Raji (cell line): ENCODE measurements around the gene IMMP2L.

Source experiments
- POLR2A ChIP-seq: IDR thresholded peaks from 2 replicates; pipeline ENCODE4 v1.6.1; 2011; ENCODE audit warnings: low read depth, low read length, control low read depth; ENCODE audit not compliant: insufficient read depth

IMMP2L gene

DNA sequence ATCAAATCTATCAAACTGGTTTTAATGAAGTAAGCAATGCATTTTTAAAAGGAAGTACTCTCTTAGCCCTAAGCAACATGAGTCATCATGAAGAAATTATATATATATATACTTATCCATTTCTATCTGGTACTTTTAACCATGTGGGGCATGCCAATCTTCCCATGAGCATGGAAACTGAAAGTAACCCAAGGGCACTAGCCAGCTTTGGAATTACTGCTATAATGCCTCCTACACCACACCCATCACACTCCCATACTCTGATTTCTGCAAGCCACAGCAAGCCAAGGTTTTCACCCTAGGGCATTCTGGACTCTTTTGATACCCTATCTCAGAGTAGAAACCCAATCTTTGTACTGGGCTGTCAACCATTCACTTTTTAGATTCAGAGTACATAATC, 204.6 kb downstream of the IMMP2L start:
- no peak for TF ChIP-seq POLR2A

DNA sequence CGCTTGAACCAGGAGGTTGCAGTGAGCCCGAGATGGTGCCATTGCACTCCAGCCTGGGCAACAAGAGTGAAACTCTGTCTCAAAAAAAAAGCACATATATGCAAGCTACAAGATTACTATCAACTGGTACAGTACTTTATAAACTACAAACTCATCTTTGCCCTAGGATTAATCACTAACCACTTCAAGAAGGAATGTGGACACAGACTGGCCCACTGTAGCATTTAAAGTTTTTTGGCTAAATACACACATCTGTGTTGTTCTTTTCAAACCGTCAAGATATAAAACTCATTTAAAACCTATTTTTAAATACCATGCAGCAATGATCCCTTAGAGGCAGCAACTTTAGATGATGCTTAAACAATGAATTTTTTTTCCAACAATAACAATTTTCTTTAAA, 205.4 kb downstream of the IMMP2L start:
- TF ChIP-seq POLR2A: no peak

DNA sequence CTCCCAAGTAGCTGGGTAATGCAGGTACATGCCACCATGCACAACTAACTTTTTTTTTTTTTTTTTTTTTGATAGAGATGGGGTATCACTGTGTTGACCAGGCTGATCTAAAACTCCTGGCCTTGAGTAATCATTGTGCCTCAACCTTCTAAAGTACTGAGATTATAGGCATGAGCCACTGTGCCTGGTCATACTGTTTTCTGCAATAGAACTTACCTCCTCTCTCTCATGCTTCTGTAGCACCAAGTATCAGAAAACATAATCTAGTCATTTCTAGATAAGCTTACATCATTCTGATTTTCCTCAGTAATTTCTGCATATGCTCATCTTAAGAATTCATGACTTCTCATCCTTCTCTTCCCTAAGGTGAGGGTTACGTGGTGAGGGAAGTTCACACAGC, 210.0 kb downstream of the IMMP2L start:
- no peak for TF ChIP-seq POLR2A

DNA sequence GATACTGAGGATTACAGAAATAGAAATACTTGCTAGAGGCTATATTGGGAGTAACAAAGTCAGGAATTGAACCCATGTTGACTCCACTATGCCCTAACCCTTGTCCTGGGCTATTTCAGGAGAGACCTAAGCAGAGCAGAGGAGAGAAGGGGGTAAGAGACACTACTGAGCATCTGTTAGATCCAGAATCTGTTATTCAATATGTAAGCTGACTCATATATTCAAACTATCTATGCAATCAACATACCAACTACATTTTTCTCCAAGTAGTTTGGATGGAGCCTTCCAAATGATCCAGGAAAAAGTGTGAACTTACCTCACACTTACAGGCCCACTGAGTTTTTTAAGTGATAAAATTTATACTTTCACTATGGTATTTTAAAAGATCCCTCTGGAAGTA, 216.1 kb downstream of the IMMP2L start:
- TF ChIP-seq POLR2A: no peak

DNA sequence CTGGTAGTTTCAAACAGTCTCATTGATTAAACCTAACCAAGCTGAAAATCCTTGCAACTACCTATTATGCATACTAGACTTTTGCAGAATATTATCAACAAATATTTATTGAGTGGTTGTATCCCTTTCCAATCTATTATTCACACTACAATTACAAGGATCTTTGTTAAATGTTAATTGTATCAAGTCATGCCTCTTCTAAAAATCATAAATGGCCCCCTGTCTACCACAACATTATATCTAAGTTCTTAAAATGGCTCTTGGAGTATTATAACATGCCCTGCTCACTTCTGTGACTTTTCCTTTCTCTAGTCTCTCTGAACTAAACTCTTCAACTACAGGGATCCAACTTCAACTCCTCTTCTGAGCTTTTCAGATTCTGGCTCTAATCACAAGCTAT, 219.3 kb downstream of the IMMP2L start:
- TF ChIP-seq POLR2A: no peak

DNA sequence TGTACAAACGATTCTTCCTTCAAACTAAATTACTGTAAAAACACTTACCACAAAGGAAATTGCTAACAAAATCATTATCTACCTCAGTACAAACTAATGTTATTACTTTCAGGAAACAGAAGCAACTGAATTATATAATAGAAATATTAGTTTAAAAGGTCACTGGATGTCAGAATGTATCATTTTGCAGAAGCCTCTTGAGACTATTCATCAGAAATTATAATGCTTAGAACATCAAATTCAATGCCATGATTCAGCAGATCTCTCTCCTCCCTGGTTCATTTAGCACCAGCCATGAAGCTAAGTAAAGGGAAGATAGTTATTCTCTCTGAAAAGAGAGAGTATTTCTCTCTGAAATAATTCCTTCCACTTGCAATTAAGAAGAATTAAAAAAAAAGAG, 223.3 kb downstream of the IMMP2L start:
- no peak for TF ChIP-seq POLR2A

DNA sequence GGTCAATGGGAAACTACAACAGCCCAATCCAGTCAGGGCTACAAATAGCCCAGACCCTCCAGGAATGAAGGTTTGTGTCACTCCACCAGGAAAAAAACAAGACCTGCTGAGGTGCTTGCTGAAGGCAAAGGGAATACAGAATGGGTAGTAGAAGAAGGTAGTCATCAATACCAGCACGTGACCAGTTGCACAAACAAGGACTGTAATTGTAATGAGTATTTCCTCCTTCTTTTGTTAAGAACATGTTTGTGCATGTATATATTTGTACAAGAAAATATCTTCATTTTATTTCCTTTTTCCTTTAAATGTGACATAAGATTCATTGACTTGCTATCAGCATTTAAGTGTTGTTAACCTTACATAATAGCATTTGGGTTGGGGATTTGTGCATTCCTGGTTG, 229.3 kb downstream of the IMMP2L start:
- no peak for TF ChIP-seq POLR2A

DNA sequence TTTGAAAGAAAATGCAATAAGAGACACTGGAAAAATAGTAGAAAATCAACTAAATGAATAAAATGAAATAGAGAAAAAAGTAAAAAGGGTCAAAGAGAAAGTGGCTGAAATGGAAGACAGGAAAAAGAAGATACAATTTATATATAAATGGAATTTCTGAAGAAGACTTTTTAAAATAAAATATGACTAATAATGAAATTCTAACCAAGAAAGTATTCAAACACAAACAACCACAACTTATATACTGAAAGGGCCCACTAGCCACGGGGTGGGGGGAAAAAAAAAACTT, 232.1 kb downstream of the IMMP2L start:
- no peak for TF ChIP-seq POLR2A

DNA sequence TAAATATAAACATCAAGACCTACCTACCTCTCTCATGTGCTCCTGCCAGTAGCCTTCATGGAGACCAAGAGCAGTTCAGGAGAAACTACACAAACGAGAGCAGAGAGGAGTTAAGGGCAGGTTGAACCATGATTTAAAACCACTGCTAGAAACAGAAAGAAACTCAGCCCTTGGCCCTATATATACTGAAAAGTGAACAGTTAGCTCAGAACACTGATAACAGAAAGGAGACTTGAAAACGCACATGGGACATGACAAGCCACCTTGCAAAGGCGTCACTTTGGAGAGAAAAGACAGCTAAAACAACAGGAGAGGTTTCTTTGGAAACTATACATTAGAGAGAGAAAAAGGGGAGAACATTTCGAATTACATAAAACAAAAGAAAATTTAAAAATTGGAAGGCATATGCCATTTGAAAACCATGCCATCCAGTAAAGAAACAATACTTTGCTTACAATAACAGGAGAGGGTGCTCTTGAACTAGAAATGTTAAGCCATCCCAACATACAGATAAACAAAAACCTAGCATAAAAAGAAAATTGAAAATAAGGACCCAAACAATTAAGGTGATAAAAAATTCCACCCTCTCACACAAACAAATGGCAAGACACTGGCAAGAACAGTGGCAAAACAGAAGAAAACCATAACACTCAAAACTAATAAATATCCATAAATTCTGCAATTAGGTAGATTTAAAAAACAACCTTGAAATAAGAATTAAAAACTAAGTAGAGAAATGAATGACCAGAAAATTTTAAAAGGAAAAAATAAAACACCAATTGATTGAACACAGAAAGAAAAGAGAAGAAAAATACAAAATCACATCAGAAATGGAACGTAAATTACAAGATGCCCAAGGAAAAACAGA, 232.7 kb downstream of the IMMP2L start:
- TF ChIP-seq POLR2A: no peak

DNA sequence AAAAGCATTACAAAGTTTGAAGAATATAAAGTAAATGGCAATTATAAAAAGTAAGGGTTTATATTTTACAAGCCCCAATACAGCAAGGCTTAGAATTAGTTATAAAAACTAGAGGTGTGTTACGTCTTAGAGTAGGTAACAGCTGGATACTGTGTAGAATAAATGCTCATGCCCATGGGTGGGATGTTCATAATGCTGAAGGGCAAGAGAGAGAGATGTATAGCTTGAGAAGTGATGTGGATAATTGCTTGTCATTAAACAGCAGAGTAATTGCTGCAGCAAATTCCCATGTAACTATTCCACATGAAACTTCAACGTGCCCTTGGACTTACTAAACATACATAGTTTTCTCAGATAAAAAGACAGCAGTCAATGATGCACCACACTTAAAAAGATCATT, 233.8 kb downstream of the IMMP2L start:
- TF ChIP-seq POLR2A: no peak

DNA sequence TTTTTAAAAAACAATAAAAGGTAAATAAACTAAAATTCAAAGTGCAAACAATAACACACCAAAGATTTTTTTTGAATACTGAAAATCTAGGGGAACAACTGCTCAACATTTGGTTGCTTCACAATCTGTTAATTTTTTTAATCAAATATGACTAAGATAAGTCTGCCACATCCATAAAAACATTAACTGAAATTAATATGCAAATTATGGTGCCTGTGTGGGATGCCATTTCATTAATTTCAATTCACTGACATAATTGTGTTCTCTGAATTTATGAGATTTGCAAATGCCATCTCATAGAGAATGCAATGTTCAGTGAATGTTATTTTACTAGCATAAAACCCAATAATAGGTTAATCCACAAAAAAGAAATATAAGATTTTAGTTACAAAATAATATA, 237.5 kb downstream of the IMMP2L start:
- no peak for TF ChIP-seq POLR2A

DNA sequence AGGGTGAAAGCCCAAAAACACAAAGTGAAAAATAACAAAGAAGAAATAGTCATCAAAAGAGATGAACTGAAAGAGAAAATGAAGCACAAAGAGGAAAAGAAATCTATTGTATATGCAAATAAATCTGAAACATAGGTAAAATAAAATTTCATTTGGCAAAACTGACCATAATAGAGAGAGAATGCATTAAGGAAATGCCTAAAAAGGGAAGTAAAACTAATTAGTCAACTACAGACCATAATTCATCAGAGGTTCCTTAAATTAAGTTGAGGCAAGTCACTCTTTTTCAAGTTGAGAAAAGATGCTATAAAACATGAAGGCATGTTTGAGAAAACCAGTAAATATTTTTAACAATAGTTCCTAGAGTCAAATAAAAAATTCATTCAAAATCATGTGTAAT, 238.1 kb downstream of the IMMP2L start:
- TF ChIP-seq POLR2A: no peak

DNA sequence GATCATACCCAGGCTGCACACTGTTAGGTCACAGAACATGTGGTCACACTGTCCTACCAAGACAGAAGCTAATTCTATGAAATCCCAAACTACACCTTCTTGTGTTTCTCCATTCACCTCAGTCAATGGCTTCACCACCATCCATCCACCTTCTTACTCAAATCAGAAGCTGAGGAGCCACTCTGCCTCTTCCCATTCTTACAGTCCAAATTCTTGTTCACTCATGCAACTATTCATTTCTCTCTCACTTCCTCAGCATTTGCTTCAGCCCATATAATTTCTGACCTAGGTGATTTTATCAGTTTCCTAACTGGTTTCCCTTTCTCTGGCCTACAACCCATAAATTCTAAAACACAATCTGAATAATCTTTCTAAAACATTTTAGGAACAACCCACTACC, 242.2 kb downstream of the IMMP2L start:
- no peak for TF ChIP-seq POLR2A

DNA sequence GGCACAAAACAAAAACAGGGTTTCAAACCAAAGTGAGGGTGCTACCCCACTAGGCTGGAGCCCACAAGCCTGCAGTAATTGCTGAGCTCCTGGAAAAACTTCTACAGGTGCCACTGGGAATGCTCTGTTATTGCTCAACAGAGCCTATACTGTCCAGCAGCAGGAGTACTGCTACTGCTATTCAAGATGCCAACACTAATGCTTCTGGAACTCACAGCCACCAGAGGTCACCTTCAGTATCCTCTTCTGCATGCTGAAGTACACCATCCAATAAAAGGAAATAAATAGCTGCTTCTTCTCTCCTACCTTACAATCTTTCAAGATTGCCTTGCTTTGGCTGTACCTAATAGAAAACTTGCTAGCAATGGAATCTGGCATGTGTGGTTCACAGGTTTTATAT, 249.3 kb downstream of the IMMP2L start:
- no peak for TF ChIP-seq POLR2A

DNA sequence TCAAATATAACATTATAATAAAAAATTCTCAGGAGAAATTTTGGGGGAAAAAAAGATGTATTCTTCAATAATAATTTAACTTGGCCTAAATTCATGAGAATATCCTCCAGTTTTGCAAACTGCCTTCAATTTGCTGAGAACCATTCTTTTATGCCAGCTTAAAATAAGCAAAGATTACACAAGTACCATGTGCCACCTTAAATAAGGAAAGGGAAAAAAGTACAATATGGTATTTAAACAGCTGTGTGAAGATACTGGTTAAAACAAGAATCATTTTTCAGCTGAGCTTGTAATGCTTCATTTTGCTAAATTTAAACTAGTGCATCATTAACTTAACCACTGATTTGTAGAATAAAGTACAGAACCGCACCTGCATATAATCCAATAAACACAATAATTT, 253.6 kb downstream of the IMMP2L start:
- TF ChIP-seq POLR2A: no peak

DNA sequence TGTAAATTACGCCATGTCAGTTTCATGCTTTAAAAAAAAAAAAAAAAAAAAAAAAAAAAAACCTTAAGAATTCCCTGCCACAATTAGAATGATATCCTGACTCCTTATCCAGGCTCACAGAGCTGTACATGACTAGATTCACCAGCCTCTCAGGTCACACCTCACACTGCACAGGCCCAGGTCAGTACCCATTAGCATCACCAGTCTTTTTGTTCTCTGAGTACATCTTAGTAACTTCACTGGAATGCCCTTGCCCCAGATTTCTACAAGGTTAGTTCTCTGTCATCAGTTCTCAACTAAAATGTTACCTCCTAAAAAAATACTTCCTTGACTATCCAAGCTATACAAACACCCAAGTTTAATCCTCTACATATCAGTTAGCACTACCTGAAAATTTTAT, 260.4 kb downstream of the IMMP2L start:
- TF ChIP-seq POLR2A: no peak

DNA sequence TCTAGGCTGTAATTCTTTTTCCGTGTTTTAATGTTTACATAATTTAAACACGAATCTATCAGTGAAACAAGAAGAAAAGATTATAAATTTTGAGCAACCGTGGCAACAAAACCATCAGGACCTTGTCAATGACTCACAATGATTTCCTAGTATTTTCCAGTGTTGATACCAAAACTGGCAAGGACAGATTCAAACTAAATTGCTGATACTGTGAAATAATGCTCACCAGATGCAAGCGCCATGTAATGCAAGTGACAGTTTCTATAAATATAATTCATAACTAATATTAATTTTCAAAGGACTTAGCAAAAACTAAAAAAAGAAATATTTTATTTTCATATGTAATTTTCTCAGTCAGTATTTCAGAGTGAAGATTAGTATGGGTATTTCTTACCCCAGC, 267.8 kb downstream of the IMMP2L start:
- TF ChIP-seq POLR2A: no peak

DNA sequence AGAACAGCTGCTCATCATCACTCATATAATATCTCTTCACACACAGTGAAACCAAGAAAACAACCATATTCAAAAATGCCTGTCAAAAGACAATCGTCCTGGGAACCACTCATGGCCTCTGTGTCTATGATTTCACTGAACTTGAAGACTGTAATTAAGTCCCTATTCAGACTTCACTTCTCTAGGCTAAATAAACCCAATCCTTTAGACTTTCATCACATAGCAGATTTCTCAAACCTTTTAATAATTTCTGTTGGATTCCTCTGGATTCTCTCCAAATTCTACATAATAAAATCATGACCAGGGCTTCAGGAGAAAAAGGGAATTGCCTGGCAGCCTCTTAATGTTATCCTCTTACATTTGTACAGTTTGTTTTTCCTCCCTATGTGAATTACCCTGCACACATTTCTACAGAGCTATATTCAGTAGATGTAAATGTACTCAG, 270.2 kb downstream of the IMMP2L start:
- TF ChIP-seq POLR2A: no peak

DNA sequence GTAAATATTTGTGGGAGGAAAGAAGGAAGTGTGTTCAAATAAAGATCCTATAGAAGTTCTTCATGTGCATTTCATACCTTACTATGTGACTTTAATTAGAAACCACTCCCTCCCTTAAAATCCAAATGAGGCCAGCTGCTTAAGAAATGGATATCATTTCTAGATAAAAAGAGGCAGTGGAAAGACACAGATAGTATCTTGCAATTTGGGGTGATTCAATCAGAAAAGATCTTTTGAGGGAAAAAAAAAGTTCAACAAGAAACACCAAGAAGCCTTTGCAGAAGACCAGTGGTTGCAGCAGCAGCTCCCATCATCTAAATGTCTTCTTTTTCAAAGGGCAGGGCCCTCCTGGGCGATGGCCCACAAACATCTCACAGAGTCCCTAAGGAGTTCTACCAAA, 271.3 kb downstream of the IMMP2L start:
- no peak for TF ChIP-seq POLR2A
